ENCODE measurements around the gene PURA.

The PURA gene

DNA sequence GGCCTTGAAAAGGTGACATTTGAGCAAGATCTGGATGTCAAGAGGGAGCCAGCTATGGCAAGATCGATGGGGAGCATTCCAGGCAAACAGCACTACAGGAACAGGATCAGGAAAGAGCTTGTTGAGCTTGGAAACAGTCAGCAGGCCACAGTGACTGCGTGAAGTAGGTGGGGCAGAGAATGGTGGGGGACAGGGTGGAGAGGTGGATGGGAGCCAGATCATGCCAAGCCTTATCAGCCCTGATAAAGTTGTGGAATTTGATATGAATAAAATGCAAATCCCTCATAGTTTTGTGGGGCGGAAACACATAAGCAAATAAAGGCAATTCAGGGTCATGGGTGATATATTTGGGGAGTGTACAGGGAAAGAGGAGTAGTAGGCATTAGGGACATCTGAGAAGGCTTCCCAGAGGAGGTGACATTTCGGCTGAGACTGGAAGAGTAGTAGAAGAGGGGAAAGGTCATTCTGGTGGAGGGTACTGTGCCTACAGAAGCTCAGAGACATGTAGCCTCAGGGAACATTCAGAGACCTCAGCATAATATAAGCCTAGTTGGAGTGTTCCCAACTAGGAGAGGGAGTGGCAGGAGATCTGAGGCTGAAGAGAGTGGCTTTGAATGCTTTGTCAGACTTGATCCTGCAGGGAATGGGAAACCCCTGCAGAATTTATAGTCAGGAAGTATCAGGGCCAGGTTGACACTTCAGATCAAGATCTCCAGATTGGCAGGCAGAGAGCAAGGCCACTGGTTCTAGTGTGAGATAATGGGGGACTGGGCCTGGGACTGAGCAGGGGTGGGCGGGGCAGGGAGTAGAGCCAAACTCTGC, 51.4 kb downstream of the PURA start:
- no peak for DNase-seq

DNA sequence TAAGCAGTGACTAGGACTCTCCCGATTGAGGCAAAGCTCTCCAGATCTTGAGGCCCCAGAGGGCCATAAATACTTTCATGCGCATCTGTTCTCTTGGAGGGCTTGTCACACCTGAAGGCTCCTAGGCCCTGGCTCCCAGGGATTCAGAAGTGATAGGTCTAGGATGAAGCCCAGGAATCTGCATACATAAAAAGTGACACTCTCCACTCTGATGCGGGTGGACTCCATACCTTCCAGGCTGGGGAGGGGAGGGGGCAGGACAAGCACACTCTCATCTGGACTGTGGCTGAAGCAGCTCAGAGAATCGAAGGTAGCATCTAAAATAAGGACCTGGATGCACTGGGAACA, 52.0 kb downstream of the PURA start:
- DNase-seq, result no peak

DNA sequence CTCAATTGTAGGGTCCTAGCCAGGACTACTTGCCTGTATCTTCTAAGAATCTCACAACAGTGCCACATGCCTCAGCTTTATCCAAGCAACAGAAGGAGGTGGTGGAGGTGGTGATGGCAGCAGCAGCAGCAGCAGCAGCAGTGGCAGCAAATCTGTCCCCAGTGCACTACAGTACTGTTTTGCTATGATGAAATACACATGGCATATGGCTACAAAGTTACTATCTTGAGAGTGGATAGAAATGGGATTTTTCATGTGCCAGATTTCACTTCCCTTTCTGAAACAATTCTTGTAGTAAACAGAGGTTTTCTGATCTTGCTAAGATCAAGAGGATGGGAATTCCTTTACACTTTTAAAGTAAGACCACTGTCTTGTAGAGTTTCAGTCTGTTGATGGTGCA, 53.0 kb downstream of the PURA start:
- DNase-seq, result no peak

DNA sequence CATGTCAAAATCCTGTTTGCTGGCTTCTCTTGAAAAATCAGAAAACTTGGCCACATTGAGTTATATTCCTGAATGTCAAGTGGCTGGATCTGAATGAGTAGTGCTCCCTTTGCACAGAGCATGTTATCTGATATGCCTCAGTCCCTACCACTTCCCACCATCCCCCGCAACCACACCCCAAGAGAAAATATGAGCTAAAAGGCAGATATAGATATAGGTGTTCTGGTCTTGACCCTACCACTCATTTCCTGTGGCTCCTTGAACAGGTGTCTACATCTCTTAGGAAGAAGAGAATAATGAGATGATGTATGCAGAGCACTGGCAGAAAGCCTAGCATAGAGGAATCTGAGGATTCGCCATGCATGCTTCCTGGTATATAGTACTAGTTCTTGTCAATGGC, 54.5 kb downstream of the PURA start:
- peak; percentile 31 for DNase-seq

DNA sequence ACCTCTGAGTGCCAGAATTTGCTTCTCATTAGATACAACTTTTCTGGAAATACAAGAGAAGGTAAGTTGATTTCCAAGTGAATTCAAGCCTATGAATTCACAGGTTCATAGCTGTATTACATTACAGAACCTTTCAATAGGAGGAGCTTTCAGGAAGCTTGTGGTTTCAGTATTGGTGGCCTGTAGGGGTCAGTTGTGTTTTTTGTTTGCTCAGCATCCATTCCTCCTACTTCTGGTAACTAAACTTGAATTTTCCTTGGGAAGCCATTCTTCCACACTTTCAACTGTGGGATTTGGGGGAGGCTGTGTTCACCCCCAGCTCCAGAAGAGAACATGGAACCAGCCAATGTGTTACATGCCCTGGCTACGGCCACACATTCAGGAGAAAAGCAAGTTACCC, 55.5 kb downstream of the PURA start:
- DNase-seq, result no peak

DNA sequence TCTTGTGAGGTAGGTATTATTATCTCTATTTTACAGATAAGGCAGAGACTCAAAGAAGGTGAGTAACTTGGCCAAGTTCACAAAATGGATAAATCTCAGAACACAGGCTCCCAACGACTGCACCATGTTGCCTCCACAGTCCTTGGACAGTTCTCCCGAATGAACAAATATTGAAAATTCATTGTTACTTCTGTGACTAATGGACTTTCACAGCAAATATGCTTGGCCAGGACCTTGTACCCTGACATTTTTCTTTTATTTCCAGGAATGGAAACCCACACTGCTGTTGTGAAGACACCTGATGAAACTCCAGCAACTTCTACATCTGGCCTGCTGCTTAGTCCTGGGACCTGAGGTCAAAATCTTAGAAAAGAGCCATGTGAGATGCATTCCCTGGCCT, 58.6 kb downstream of the PURA start:
- DNase-seq, result no peak

DNA sequence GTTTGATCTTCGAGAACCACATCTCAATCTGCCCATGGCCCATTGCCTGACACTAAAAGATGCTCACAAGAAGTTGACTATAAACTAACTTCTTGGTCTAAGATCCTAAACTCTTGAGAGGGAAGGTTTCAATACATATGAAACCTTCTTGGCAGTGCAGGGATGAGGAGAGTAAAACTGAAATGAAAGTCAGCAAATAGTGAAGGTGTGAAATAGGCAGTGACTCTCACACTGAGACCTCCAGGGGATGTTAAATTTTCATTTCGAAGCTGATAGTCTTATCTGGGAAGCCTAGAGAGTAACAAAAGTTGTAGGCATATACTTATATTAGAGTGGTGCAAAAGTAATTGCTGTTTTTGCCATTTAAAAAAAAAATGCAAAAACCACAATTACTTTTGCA, 60.1 kb downstream of the PURA start:
- no peak for DNase-seq

DNA sequence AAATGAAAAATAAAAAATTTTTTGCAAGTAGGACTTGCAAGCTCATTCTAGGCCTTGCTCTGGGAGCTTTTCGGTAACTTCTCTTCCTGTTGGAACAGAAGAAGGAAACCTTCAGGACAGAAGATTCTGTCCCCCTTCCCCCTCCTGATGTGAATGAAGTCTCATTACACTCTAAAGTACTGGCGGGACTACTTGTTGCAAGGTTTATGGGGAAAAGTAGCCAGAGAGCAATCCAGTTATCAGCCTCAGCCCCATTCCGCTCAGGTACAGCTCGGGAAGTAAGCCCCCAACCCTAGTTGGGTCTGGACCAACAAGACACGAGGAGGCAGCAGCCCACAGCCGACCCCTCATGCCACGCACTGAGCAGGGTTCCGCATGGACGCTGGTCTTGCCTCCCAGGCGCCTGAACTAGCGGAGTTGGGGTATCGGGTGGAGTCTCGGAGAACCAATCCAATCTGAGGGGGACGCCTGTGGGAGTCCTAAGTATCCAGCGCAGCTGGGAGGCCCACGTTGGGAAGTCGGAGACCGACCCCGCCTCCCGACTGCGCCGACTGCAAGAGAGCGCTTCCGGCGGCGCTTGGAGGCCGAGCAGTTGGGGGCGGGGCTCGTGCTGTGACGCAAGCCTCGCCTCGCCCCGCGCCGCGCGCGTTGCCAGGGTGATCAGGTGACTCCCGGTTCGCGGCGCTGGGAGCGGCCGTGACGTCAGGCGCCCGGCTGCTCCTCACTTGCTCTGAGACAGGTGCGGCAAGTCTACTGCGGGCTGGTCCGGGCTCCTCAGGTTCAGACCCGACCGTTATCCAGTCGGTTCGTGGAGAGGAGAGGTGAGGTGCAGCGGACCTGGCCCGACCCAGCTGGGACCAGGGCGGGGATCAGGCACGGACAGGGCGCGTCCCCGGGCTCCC, 60.8 kb downstream of the PURA start, which contains the start of gene CYSTM1:
CYSTM1 (plus strand) TSS at position 724 of the 902 bp plus-strand sequence. CDS start 19,278 bp downstream, outside the sequence.
- DNase-seq, result peak; percentile 99
